HL-60 (cell line): ENCODE measurements around the gene DCLRE1B.

Experiments
- GABPA ChIP-seq: IDR thresholded peaks from 2 replicates; pipeline ENCODE4 v1.6.1; 2012; ENCODE audit warnings: low read depth
- TF ChIP-seq, protein P1 (sequence below): IDR thresholded peaks from one replicate; pipeline ENCODE4 v1.5.1; 2011; ENCODE audit warnings: low read length, control low read depth, inconsistent platforms; ENCODE audit not compliant: insufficient read depth
- TF ChIP-seq, protein P2 (sequence below): IDR thresholded peaks from 2 replicates; pipeline ENCODE4 v1.6.1; 2012; ENCODE audit warnings: low read depth; ENCODE audit not compliant: insufficient replicate concordance

DNA sequence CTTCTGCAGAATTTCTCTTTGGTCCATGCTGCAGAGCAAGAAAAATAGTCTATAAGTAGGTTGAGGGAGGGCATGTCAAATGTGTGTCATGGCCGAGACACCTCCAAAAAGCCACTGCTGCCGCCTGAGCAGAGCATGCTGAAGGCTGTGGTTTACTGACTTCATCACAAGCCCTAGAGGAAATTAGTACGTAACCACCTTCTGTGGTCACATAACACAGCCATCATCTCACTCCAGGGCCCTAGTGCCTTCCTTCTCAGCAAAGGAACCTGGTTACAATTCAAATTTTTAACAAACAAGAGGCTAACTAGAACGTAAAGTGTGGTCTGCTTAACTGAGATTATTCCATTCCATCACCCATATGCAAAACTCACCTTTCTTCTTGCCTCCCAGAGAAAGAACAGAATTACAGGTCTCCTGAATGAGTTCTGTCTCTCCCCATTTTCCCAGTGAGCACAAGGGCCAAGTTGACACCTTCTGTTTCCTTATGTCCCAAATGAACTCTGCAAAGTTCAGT, 33.5 kb upstream of the DCLRE1B start, which contains the start of gene PTPN22:
- TF ChIP-seq, protein P1, sequence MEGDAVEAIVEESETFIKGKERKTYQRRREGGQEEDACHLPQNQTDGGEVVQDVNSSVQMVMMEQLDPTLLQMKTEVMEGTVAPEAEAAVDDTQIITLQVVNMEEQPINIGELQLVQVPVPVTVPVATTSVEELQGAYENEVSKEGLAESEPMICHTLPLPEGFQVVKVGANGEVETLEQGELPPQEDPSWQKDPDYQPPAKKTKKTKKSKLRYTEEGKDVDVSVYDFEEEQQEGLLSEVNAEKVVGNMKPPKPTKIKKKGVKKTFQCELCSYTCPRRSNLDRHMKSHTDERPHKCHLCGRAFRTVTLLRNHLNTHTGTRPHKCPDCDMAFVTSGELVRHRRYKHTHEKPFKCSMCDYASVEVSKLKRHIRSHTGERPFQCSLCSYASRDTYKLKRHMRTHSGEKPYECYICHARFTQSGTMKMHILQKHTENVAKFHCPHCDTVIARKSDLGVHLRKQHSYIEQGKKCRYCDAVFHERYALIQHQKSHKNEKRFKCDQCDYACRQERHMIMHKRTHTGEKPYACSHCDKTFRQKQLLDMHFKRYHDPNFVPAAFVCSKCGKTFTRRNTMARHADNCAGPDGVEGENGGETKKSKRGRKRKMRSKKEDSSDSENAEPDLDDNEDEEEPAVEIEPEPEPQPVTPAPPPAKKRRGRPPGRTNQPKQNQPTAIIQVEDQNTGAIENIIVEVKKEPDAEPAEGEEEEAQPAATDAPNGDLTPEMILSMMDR, result no peak
- TF ChIP-seq GABPA, result no peak
- TF ChIP-seq, protein P2, sequence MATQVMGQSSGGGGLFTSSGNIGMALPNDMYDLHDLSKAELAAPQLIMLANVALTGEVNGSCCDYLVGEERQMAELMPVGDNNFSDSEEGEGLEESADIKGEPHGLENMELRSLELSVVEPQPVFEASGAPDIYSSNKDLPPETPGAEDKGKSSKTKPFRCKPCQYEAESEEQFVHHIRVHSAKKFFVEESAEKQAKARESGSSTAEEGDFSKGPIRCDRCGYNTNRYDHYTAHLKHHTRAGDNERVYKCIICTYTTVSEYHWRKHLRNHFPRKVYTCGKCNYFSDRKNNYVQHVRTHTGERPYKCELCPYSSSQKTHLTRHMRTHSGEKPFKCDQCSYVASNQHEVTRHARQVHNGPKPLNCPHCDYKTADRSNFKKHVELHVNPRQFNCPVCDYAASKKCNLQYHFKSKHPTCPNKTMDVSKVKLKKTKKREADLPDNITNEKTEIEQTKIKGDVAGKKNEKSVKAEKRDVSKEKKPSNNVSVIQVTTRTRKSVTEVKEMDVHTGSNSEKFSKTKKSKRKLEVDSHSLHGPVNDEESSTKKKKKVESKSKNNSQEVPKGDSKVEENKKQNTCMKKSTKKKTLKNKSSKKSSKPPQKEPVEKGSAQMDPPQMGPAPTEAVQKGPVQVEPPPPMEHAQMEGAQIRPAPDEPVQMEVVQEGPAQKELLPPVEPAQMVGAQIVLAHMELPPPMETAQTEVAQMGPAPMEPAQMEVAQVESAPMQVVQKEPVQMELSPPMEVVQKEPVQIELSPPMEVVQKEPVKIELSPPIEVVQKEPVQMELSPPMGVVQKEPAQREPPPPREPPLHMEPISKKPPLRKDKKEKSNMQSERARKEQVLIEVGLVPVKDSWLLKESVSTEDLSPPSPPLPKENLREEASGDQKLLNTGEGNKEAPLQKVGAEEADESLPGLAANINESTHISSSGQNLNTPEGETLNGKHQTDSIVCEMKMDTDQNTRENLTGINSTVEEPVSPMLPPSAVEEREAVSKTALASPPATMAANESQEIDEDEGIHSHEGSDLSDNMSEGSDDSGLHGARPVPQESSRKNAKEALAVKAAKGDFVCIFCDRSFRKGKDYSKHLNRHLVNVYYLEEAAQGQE, result no peak
